HFFc6 (cell line): ENCODE results near the gene PLA2G2D. TPM values are rescaled to one million over a fixed set of nuclear protein-coding genes. Genes with fewer than 3 reads are reported as not detected.
A peak's percentile ranks its signal among the peaks of the same experiment; 100 is the strongest.

Experiments used
- DNase-seq: peaks from one replicate; pipeline ENCODE4 v3.0.0-alpha.2; 2018
- H3K27ac Mint-ChIP-seq: 2 replicates; pipeline ENCODE4 v1.8.0; 2020; ENCODE audit warnings: mild to moderate bottlenecking, mixed read lengths
- H3K27me3 Mint-ChIP-seq: 2 replicates; pipeline ENCODE4 v1.8.0; 2021; ENCODE audit warnings: mild to moderate bottlenecking, moderate library complexity, mixed read lengths; ENCODE audit not compliant: insufficient read depth
- H3K36me3 Mint-ChIP-seq: 2 replicates; pipeline ENCODE4 v1.8.0; 2021; ENCODE audit warnings: low read depth, mixed read lengths
- H3K4me1 Mint-ChIP-seq: 2 replicates; pipeline ENCODE4 v1.8.0; 2020; ENCODE audit warnings: low read depth, mixed read lengths
- H3K4me3 Mint-ChIP-seq: 2 replicates; pipeline ENCODE4 v1.8.0; 2020; ENCODE audit warnings: mild to moderate bottlenecking, moderate library complexity, mixed read lengths
- H3K9me3 Mint-ChIP-seq: 2 replicates; pipeline ENCODE4 v1.8.0; 2020; ENCODE audit warnings: mild to moderate bottlenecking, mixed read lengths
- total RNA-seq, 6 experiments: library from RNA; stranded (reverse); fragmentation: NEBNext Ultra II Directional; extraction: Animal tissue kit (Norgen Biotek cat#: 25700); gene quantifications; 2 replicates in 1 of 6; 3 replicates in 5 of 6; pipeline ENCODE4 v1.2.3, GENCODE V29; 2021
- TF ChIP-seq, protein P1 (sequence below): fragments of 200-600 bp; sonication (generic); IDR thresholded peaks from 2 replicates; pipeline ENCODE4 v1.5.0; 2021; ENCODE audit warnings: antibody characterized with exemption, mild to moderate bottlenecking

PLA2G2D gene
- total RNA-seq, 6 experiments from 2014 or later = not detected

DNA sequence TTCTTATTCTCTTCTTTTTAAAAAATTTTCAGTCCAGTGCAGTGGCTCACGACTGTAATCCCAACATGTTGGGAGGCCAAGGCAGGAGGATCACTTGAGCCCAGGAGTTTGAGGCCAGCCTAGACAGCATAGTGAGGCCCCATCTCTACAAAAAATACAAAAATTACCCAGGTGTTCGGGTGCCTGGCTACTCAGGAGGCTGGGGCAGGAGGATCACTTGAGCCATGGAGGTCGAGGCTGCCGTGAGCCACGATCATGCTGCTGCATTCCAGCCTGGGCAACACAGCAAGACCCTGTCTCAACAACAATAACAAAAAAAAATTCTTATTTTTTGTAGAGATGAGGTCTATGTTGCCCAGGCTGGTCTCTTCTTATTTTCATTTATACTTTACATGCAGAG lies 7.9 kb downstream of the PLA2G2D start:
- no peaks in the 10 kb centered on the region for H3K9me3 Mint-ChIP-seq
- H3K27ac Mint-ChIP-seq = no peak overlapping the region
- no peak overlapping the region for H3K4me3 Mint-ChIP-seq
- peaks cover 35% of the 10 kb centered on the region for H3K27me3 Mint-ChIP-seq
- H3K36me3 Mint-ChIP-seq = no peaks in the 10 kb centered on the region
- no peak for DNase-seq
- TF ChIP-seq, protein P1, sequence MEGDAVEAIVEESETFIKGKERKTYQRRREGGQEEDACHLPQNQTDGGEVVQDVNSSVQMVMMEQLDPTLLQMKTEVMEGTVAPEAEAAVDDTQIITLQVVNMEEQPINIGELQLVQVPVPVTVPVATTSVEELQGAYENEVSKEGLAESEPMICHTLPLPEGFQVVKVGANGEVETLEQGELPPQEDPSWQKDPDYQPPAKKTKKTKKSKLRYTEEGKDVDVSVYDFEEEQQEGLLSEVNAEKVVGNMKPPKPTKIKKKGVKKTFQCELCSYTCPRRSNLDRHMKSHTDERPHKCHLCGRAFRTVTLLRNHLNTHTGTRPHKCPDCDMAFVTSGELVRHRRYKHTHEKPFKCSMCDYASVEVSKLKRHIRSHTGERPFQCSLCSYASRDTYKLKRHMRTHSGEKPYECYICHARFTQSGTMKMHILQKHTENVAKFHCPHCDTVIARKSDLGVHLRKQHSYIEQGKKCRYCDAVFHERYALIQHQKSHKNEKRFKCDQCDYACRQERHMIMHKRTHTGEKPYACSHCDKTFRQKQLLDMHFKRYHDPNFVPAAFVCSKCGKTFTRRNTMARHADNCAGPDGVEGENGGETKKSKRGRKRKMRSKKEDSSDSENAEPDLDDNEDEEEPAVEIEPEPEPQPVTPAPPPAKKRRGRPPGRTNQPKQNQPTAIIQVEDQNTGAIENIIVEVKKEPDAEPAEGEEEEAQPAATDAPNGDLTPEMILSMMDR = no peak
- no peaks in the 10 kb centered on the region for H3K4me1 Mint-ChIP-seq

GRCh38 chr1:20110679-20111078 lies 8.7 kb downstream of the PLA2G2D start:
- TF ChIP-seq, protein P1 = no peak
- no peaks in the 10 kb centered on the region for H3K4me1 Mint-ChIP-seq

DNA sequence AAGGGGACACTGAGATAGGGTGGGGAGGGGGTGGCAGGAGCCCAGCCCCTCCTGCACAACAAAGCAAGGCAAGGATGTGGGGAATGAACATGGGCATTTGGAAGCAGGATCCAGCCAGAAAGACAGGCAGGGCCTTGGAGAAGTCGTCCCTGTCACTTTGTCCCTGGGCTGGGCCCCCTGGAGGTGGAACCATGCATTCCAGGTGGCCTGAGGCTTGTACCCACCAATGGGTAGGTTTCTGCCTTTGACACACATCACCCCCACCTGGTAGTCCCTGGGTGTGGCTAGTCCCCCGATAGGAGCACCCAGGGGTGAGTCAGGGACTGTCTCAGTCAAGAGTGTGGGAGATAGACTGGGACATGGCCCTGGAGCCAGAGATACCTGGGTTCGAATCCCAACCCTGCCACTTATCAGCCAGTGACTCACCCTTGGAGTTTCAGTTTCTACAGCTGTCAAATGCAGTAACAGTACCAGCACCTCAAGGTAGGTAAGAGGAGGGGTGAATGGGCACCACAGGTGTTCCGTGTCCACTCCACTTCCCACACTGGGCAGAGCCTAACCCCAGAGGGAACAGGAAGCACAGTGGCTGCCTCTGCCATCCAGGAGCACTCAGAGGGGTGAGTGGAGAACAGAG lies 10.0 kb downstream of the PLA2G2D start:
- TF ChIP-seq, protein P1 = peak; percentile 23; the same call in 1 of the 2 replicates
- no peaks in the 10 kb centered on the region for H3K9me3 Mint-ChIP-seq
- H3K36me3 Mint-ChIP-seq = no peaks in the 10 kb centered on the region
- no peak for DNase-seq
- H3K27ac Mint-ChIP-seq = no peak overlapping the region
- peaks cover 24% of the 10 kb centered on the region for H3K27me3 Mint-ChIP-seq
- H3K4me3 Mint-ChIP-seq = no peak overlapping the region
- no peaks in the 10 kb centered on the region for H3K4me1 Mint-ChIP-seq

More at GRCh38 chr1:20110679-20111078, 8.7 kb downstream of the PLA2G2D start:
- Mint-ChIP-seq H3K27me3 (peaks cover 27% of the 10 kb centered on the region), H3K9me3 (no peaks in the 10 kb centered on the region), H3K27ac (no peak overlapping the region), H3K4me3 (no peak overlapping the region), H3K36me3 (no peaks in the 10 kb centered on the region)
- DNase-seq = peak; percentile 8

GRCh38 chr1:20108366-20109123 lies 10.8 kb downstream of the PLA2G2D start:
- no peaks in the 10 kb centered on the region for H3K9me3 Mint-ChIP-seq
- peaks cover 20% of the 10 kb centered on the region for H3K27me3 Mint-ChIP-seq
- TF ChIP-seq, protein P1 = no peak
- no peaks in the 10 kb centered on the region for H3K4me1 Mint-ChIP-seq
- no peak overlapping the region for H3K4me3 Mint-ChIP-seq
- no peaks in the 10 kb centered on the region for H3K36me3 Mint-ChIP-seq
- DNase-seq = no peak
- H3K27ac Mint-ChIP-seq = no peak overlapping the region

GRCh38 chr1:20107796-20108195 lies 11.5 kb downstream of the PLA2G2D start:
- TF ChIP-seq, protein P1 = no peak
- no peak overlapping the region for H3K27ac Mint-ChIP-seq

More at GRCh38 chr1:20107796-20108195, 11.5 kb downstream of the PLA2G2D start:
- H3K4me3 Mint-ChIP-seq = no peak overlapping the region
- DNase-seq = no peak
- peaks cover 14% of the 10 kb centered on the region; the same call in 1 of the 2 replicates for H3K27me3 Mint-ChIP-seq
- H3K9me3 Mint-ChIP-seq = no peaks in the 10 kb centered on the region
- no peaks in the 10 kb centered on the region for H3K36me3 Mint-ChIP-seq
- H3K4me1 Mint-ChIP-seq = no peaks in the 10 kb centered on the region; the same call in 1 of the 2 replicates
